GM19023 (cell line): ENCODE measurements around the gene ADAM8.

ENCODE experiments used
- ATAC-seq: cut with Tn5 transposase; IDR thresholded peaks from one replicate; pipeline ENCODE4 v1.9.1; 2021; ENCODE audit warnings: mild to moderate bottlenecking, moderate library complexity; ENCODE audit not compliant: unreplicated experiment

Gene ADAM8

GRCh38 chr10:133282846-133283390, 6.2 kb upstream of the ADAM8 start:
- ATAC-seq: no peak

- no peak for ATAC-seq
Measured at GRCh38 chr10:133281628-133282372, 5.1 kb upstream of the ADAM8 start.

GRCh38 chr10:133281084-133281483, 4.4 kb upstream of the ADAM8 start:
- no peak for ATAC-seq

- no peak for ATAC-seq
Measured at GRCh38 chr10:133280391-133281059, 3.9 kb upstream of the ADAM8 start.

GRCh38 chr10:133279326-133280226, 2.9 kb upstream of the ADAM8 start:
- ATAC-seq: no peak

GRCh38 chr10:133278577-133279265, 2.1 kb upstream of the ADAM8 start:
- peak; percentile 30 for ATAC-seq

GRCh38 chr10:133277993-133278576, 1.4 kb upstream of the ADAM8 start:
- no peak for ATAC-seq

- ATAC-seq: no peak
Measured at GRCh38 chr10:133277277-133277992, 767 bp upstream of the ADAM8 start.

GRCh38 chr10:133276100-133276434, 601 bp downstream of the ADAM8 start:
- ATAC-seq: no peak

- ATAC-seq: peak; percentile 29
Measured at GRCh38 chr10:133275684-133276092, 980 bp downstream of the ADAM8 start.

GRCh38 chr10:133274751-133275683, 1.7 kb downstream of the ADAM8 start:
- ATAC-seq: peak; percentile 44

- no peak for ATAC-seq
Measured at GRCh38 chr10:133273534-133274143, 3.0 kb downstream of the ADAM8 start.

GRCh38 chr10:133272964-133273420, 3.7 kb downstream of the ADAM8 start:
- ATAC-seq: no peak

GRCh38 chr10:133272301-133272963, 4.2 kb downstream of the ADAM8 start:
- no peak for ATAC-seq

- no peak for ATAC-seq
Measured at GRCh38 chr10:133271521-133272300, 5.0 kb downstream of the ADAM8 start.

GRCh38 chr10:133270773-133271297, 5.8 kb downstream of the ADAM8 start:
- no peak for ATAC-seq
